GM19395 (cell line): ENCODE measurements around the gene ZNF331.

Experiments
- ATAC-seq: cut with Tn5 transposase; IDR thresholded peaks from one replicate; pipeline ENCODE4 v1.9.1; 2021; ENCODE audit warnings: mild to moderate bottlenecking, moderate library complexity; ENCODE audit not compliant: unreplicated experiment

ZNF331 gene

GRCh38 chr19:53624771-53625545 lies 87.0 kb downstream of the ZNF331 start:
- ATAC-seq: no peak

GRCh38 chr19:53626486-53626885 lies 88.5 kb downstream of the ZNF331 start:
- ATAC-seq: no peak

GRCh38 chr19:53626976-53627375 lies 89.0 kb downstream of the ZNF331 start:
- ATAC-seq: no peak
